SK-N-MC (cell line): ENCODE results near the gene LARP6.

Source experiments
- EZH2 ChIP-seq: fragments of 200-600 bp; sonication (generic); IDR thresholded peaks from one replicate; pipeline ENCODE4 v1.6.1; 2017; ENCODE audit warnings: antibody characterized with exemption
- FOXP2 ChIP-seq: optimal IDR thresholded peaks from 2 replicates; pipeline ENCODE3; 2011; ENCODE audit warnings: mild to moderate bottlenecking, moderate library complexity; ENCODE audit not compliant: insufficient read depth; ENCODE audit errors: extremely low read length, control extremely low read depth
- POLR2AphosphoS5 ChIP-seq: IDR thresholded peaks from 2 replicates; pipeline ENCODE4 v1.6.1; 2012; ENCODE audit warnings: mild to moderate bottlenecking, low read depth, low read length, borderline replicate concordance

DNA sequence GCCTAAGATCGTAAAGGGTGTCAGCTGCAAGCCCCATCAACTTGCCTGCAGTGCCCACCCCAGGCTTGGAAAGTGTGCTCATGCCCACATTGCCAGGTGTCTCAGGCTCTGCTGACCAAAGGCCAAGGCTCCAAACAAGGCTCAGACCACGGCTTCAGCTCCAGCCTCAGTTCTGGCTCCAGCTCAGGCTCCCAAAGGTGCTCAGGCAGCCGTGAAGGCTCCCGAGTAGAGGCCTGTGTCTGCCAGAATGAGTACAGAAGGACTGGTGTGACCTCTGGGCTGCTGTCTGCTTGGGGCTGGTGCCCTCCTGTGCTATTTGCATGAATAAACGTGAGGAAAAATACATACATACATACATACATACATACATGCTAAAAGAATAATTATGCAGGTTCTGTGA, 62.7 kb downstream of the LARP6 start:
- TF ChIP-seq EZH2 (no peak), POLR2AphosphoS5 (no peak), FOXP2 (no peak)
